ENCODE results near the gene EXD2.
"Not testable (repeated sequence)": the region's sequence is repeated elsewhere in the genome, so short reads cannot be mapped to it uniquely, and the experiment has no call there.

The EXD2 gene

GRCh38 chr14:69191340-69192111 is at the start of gene EXD2:
TSS of gene EXD2 (plus strand) at chr14:69191498. CDS start at chr14:69209471, 17,973 bp downstream.
- peak; percentile 48 for DNase-seq (ENCODE audit: low read depth)

- DNase-seq (ENCODE audit: low read depth), result no peak
These were observed 49.7 kb upstream of the EXD2 start for GRCh38 chr14:69141550-69141949.

- no peak for DNase-seq (ENCODE audit: low read depth)
These were observed 49.2 kb upstream of the EXD2 start for GRCh38 chr14:69142101-69142500.

GRCh38 chr14:69149461-69150244 is 41.6 kb upstream of the EXD2 start:
- no peak for DNase-seq (ENCODE audit: low read depth)

- no peak for DNase-seq (ENCODE audit: low read depth)
These were observed 39.7 kb upstream of the EXD2 start for GRCh38 chr14:69151458-69152180.

GRCh38 chr14:69152181-69152901 is 39.0 kb upstream of the EXD2 start:
- no peak for DNase-seq (ENCODE audit: low read depth)

- no peak for DNase-seq (ENCODE audit: low read depth)
These were observed 38.5 kb upstream of the EXD2 start, which contains the start of gene DCAF5 for GRCh38 chr14:69152902-69153151. TSS of gene DCAF5 (minus strand) at chr14:69153119. CDS start at chr14:69152978, 141 bp downstream.

- DNase-seq (ENCODE audit: low read depth), result peak; percentile 78
These were observed 38.0 kb upstream of the EXD2 start for GRCh38 chr14:69153152-69153872.

GRCh38 chr14:69153873-69154270 is 37.4 kb upstream of the EXD2 start:
- no peak for DNase-seq (ENCODE audit: low read depth)

GRCh38 chr14:69154779-69155178 is 36.5 kb upstream of the EXD2 start:
- no peak for DNase-seq (ENCODE audit: low read depth)

GRCh38 chr14:69156224-69156623 is 35.1 kb upstream of the EXD2 start:
- DNase-seq (ENCODE audit: low read depth), result no peak

GRCh38 chr14:69161590-69161989 is 29.7 kb upstream of the EXD2 start:
- DNase-seq (ENCODE audit: low read depth), result no peak

GRCh38 chr14:69165787-69166186 is 25.5 kb upstream of the EXD2 start:
- not testable (repeated sequence) for DNase-seq (ENCODE audit: low read depth)

GRCh38 chr14:69170839-69171238 is 20.5 kb upstream of the EXD2 start:
- no peak for DNase-seq (ENCODE audit: low read depth)

GRCh38 chr14:69171569-69171968 is 19.7 kb upstream of the EXD2 start:
- no peak for DNase-seq (ENCODE audit: low read depth)

- no peak for DNase-seq (ENCODE audit: low read depth)
These were observed 16.2 kb upstream of the EXD2 start for GRCh38 chr14:69175130-69175529.

- no peak for DNase-seq (ENCODE audit: low read depth)
These were observed 9.8 kb upstream of the EXD2 start for GRCh38 chr14:69181491-69181890.

- not testable (repeated sequence) for DNase-seq (ENCODE audit: low read depth)
These were observed 8.7 kb upstream of the EXD2 start for GRCh38 chr14:69182580-69182979.

- no peak for DNase-seq (ENCODE audit: low read depth)
These were observed 7.6 kb upstream of the EXD2 start for GRCh38 chr14:69183735-69184134.

- DNase-seq (ENCODE audit: low read depth), result no peak
These were observed 1.1 kb upstream of the EXD2 start for GRCh38 chr14:69190191-69190590.

GRCh38 chr14:69193721-69194120 is 2.4 kb downstream of the EXD2 start:
- no peak for DNase-seq (ENCODE audit: low read depth)
